Effector memory CD8-positive, alpha-beta T cell (primary cell): Measurements from ENCODE around the gene MICU1.

Experiments used
- ATAC-seq: fragments of 150-1000 bp; cut with Tn5 transposase; replicated peaks from 2 replicates; pipeline ENCODE4 v1.10.0; 2021; ENCODE audit warnings: mild to moderate bottlenecking, moderate library complexity
- DNase-seq, 3 experiments: peaks; one replicate each; pipeline ENCODE4 v3.0.0; 2021
- H3K27ac Mint-ChIP-seq, 2 donors: one replicate each; pipeline ENCODE4 v1.8.0; 2022; ENCODE audit warnings: mild to moderate bottlenecking in 2 of 2, mixed read lengths in 2 of 2, moderate library complexity in 2 of 2
- H3K27me3 Mint-ChIP-seq, 2 donors: one replicate each; pipeline ENCODE4 v1.8.0; 2022; ENCODE audit warnings: mixed read lengths in 2 of 2
- H3K36me3 Mint-ChIP-seq: one replicate; pipeline ENCODE4 v1.8.0; 2022; ENCODE audit warnings: mild to moderate bottlenecking, moderate library complexity, mixed read lengths; ENCODE audit not compliant: insufficient read depth
- H3K4me1 Mint-ChIP-seq, 2 donors: one replicate each; pipeline ENCODE4 v1.8.0; 2022; ENCODE audit warnings: low read depth in 2 of 2, mixed read lengths in 2 of 2
- H3K4me3 Mint-ChIP-seq, 2 donors: one replicate each; pipeline ENCODE4 v1.8.0; 2022; ENCODE audit warnings: mild to moderate bottlenecking in 2 of 2, mixed read lengths in 2 of 2, moderate library complexity in 2 of 2
- H3K9me3 Mint-ChIP-seq, 2 donors: one replicate each; pipeline ENCODE4 v1.8.0; 2022; ENCODE audit warnings: mixed read lengths in 2 of 2

MICU1 gene

DNA sequence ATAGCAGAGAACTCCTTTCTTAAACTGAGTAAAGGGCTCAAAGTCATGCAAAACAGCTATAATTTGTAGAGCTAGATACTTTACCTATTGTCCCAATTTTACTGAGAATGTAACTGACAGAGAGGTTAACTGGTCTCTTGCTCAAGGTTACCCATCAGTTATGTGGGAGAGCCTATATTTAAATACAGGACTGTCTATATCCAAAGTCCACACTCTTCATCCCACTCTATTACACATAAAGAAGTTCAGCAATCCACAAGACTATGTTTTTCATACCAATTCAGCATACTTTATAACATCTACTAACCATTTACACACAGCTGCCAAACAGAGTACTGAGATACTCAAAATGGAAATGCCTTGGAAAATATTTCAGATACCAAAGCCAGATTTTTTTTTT lies 100.2 kb downstream of the MICU1 start:
- no peak overlapping the region for H3K4me3 Mint-ChIP-seq
- ATAC-seq (no peak), DNase-seq (no peak)
- H3K4me1 Mint-ChIP-seq, result no peaks in the 10 kb centered on the region
- H3K27ac Mint-ChIP-seq, result no peak overlapping the region
- H3K27me3 Mint-ChIP-seq, result no peaks in the 10 kb centered on the region
- no peaks in the 10 kb centered on the region for H3K9me3 Mint-ChIP-seq
- no peaks in the 10 kb centered on the region for H3K36me3 Mint-ChIP-seq

DNA sequence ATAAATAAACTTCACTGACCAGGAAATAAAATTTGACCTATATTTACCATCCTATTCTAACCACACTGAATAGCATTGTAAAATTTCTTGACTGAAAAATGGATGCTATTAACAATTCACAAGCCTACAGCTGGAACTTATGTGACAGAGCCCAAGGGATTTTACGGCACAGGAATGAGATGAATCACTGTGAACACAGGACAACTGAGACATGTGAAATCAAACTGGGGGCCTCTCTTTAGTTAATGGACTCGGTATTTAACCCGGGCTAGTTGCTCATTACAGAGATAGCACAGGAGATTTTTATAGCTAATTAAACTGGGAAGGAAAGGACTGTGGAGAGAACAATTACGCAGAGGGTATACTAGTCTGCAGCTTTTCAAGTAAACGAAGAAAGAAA lies 100.6 kb downstream of the MICU1 start:
- DNase-seq, result no peak
- no peaks in the 10 kb centered on the region for H3K4me1 Mint-ChIP-seq
- ATAC-seq, result no peak
- no peaks in the 10 kb centered on the region for H3K36me3 Mint-ChIP-seq
- H3K27ac Mint-ChIP-seq, result no peak overlapping the region
- no peaks in the 10 kb centered on the region for H3K27me3 Mint-ChIP-seq
- no peaks in the 10 kb centered on the region for H3K9me3 Mint-ChIP-seq
- H3K4me3 Mint-ChIP-seq, result no peak overlapping the region

DNA sequence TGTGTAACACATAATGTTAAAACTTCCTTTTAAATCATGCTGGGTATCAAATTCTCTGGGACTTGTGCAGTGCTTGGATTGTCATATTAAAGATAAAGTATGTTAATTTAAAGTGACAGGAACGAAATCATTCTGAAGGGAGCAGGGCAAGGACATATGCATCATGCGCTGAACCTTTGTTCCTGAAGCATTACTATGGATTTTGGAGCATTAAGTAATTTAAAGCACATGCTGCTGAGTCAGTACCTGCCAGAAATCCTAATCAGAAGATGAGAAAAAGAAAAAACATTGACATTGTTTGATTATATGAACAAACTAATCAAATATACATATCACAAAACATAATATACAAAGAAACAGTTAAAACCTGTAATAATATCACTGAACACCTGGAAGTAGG lies 101.4 kb downstream of the MICU1 start:
- no peak for DNase-seq
- Mint-ChIP-seq H3K27me3 (no peaks in the 10 kb centered on the region), H3K36me3 (no peaks in the 10 kb centered on the region), H3K9me3 (no peaks in the 10 kb centered on the region), H3K27ac (no peak overlapping the region), H3K4me3 (no peak overlapping the region), H3K4me1 (no peaks in the 10 kb centered on the region)
- no peak for ATAC-seq

DNA sequence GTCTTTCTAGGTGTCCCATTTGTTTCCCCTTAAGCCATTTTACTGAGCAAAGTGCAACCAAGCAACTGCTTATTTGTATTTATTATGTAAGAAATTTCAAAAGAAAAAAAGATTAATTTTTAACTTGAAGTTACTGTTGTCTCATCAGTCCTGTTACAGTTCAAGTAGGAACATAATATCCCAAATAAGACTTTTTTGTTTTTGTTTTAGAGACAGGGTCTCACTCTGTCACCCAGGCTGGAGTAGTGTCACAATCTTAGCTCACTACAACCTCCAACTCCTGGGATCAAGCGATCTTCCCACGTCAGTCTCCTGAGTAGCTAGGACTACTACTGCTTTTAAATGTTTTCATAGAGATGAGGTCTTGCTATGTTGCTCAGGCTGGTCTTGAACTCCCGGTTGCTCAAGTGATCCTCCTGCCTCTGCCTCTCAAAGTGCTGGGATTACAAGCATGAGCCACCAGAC lies 101.9 kb downstream of the MICU1 start:
- Mint-ChIP-seq H3K4me1 (no peaks in the 10 kb centered on the region), H3K9me3 (no peaks in the 10 kb centered on the region), H3K27ac (no peak overlapping the region), H3K27me3 (no peaks in the 10 kb centered on the region), H3K4me3 (no peak overlapping the region), H3K36me3 (no peaks in the 10 kb centered on the region)
- DNase-seq (no peak), ATAC-seq (no peak)

DNA sequence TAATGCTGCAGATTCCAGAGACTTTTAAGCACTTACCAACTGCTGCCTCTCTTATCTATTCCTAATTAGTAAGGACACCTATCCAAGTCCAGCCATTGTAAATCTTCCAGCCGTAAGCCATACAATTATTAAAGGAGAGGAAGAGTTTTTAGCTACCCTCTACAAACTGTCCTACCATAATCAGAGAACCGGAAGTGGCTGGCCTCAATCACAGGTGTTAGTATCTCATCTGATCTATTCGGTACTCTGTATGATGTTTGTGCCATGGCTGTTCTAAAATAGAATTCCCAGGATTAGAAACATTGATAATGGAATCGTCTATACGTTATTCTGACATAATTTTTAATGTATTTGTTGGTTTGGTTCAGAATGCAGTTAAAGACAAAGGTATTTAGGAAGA lies 102.8 kb downstream of the MICU1 start:
- H3K4me1 Mint-ChIP-seq, result no peaks in the 10 kb centered on the region
- no peaks in the 10 kb centered on the region for H3K36me3 Mint-ChIP-seq
- ATAC-seq (no peak), DNase-seq (no peak)
- H3K9me3 Mint-ChIP-seq, result no peaks in the 10 kb centered on the region
- no peak overlapping the region for H3K4me3 Mint-ChIP-seq
- H3K27ac Mint-ChIP-seq, result no peak overlapping the region
- no peaks in the 10 kb centered on the region for H3K27me3 Mint-ChIP-seq

DNA sequence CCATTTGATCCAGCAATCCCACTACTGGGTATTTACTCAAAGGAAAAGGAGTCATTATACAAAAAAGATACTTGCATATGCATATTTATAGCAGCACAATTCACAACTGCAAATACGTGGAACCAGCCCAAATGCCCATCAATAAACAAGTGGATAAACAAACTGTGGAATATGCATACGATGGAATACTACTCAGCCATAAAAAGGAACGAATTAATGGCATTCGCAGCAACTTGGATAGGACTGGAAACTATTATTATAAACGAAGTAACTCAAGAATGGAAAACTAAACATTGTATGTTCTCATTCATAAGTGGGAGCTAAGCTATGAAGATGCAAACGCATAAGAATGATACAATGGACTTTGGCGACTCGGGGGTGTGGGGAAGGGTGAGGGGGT lies 108.6 kb downstream of the MICU1 start:
- DNase-seq, result no peak
- ATAC-seq, result no peak
- no peaks in the 10 kb centered on the region for H3K36me3 Mint-ChIP-seq

DNA sequence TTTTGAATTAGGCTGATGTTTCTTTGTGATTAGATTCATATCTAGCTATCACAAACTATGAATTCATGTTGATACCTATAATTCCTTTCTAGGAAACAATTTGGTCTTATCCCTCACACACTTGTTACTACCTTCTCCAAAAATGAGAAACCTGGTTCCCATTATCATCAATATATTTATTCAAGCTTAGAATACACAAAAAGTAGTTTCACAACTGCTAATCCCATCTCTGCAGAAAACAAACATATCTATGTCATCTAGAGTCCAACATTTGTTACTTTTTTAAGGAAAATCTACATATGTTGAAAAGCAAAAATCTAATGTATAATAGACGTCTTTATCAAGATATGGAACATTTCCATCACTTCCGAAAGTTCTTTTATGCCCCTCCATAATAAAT lies 110.4 kb downstream of the MICU1 start:
- H3K27me3 Mint-ChIP-seq, result no peaks in the 10 kb centered on the region
- no peak overlapping the region for H3K4me3 Mint-ChIP-seq
- H3K9me3 Mint-ChIP-seq, result peaks cover 0 to 4% of the 10 kb centered on the region in 2 donors
- no peaks in the 10 kb centered on the region for H3K4me1 Mint-ChIP-seq
- no peak for ATAC-seq
- DNase-seq, result no peak
- no peaks in the 10 kb centered on the region for H3K36me3 Mint-ChIP-seq
- H3K27ac Mint-ChIP-seq, result no peak overlapping the region

More for the DNA sequence above, 108.6 kb downstream of the MICU1 start:
- Mint-ChIP-seq H3K27me3 (no peaks in the 10 kb centered on the region), H3K27ac (no peak overlapping the region), H3K9me3 (peaks cover 0 to 4% of the 10 kb centered on the region in 2 donors), H3K4me3 (no peak overlapping the region), H3K4me1 (no peaks in the 10 kb centered on the region)

DNA sequence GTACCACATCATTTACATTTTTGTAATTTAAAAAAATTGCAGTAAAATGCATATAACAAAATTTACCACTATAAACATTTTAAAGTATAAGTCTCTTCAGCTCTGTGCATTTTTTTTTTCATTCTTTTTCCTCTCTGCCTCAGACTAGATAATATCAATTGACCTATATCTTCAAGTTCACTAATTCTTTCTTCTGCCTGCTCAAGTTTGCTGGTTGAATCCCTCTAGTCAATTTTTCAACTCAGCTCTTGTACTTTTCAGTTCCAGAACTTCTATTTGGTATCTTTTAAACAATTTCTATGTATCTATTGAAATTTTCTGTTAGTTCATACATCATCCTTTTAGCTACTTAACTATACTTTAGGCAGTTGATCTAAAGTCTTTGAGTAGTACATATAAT lies 112.0 kb downstream of the MICU1 start:
- H3K36me3 Mint-ChIP-seq, result no peaks in the 10 kb centered on the region
- ATAC-seq (no peak), DNase-seq (no peak)
- H3K9me3 Mint-ChIP-seq, result peaks cover 0 to 4% of the 10 kb centered on the region in 2 donors
- no peaks in the 10 kb centered on the region for H3K27me3 Mint-ChIP-seq
- H3K27ac Mint-ChIP-seq, result no peak overlapping the region
- no peaks in the 10 kb centered on the region for H3K4me1 Mint-ChIP-seq
- H3K4me3 Mint-ChIP-seq, result no peak overlapping the region

DNA sequence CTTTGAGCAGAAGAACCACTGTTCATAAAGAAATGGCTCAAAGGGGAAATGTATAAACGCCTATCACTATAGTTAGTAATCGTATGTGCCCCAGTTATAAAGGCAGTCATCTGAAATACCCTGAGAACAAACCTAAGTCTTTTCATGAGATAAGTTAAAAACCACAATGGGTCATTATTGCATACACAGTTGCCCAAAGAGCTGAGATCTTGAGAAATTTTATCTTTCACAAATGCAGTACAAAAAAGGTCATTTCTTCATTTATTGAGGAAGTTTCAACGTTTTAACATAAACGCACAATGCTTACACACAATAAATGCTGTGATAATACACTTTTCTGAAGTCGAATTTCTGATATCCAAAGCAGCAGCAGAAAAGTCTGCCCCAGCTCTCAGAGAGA lies 114.4 kb downstream of the MICU1 start:
- H3K27ac Mint-ChIP-seq, result no peak overlapping the region
- ATAC-seq, result no peak
- no peak overlapping the region for H3K4me3 Mint-ChIP-seq
- no peaks in the 10 kb centered on the region for H3K36me3 Mint-ChIP-seq
- DNase-seq, result no peak
- no peaks in the 10 kb centered on the region for H3K4me1 Mint-ChIP-seq
- no peaks in the 10 kb centered on the region for H3K27me3 Mint-ChIP-seq
- H3K9me3 Mint-ChIP-seq, result peaks cover 0 to 4% of the 10 kb centered on the region in 2 donors

DNA sequence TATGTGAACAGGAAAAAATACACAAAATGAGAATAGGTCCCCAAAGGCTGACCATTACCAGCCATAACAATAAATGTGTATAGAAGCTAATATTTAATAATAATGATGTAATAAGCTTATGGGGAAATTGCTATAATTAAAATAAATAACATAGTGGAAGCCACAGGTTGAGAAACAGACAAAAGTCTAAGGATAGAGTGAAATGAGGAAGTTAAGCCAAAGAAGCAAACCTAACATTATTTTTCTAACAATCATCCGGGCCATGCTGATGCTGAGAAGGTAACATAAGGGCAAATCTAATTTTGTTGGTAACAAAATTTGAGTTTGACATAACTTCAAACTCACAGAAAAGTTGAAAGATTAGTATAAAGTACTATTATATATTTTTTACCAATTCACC lies 115.9 kb downstream of the MICU1 start:
- DNase-seq (no peak), ATAC-seq (no peak)
- peaks cover 0 to 3% of the 10 kb centered on the region in 2 donors for H3K9me3 Mint-ChIP-seq
- no peak overlapping the region for H3K4me3 Mint-ChIP-seq
- no peak overlapping the region for H3K27ac Mint-ChIP-seq
- H3K36me3 Mint-ChIP-seq, result no peaks in the 10 kb centered on the region
- H3K27me3 Mint-ChIP-seq, result no peaks in the 10 kb centered on the region
- no peaks in the 10 kb centered on the region for H3K4me1 Mint-ChIP-seq

DNA sequence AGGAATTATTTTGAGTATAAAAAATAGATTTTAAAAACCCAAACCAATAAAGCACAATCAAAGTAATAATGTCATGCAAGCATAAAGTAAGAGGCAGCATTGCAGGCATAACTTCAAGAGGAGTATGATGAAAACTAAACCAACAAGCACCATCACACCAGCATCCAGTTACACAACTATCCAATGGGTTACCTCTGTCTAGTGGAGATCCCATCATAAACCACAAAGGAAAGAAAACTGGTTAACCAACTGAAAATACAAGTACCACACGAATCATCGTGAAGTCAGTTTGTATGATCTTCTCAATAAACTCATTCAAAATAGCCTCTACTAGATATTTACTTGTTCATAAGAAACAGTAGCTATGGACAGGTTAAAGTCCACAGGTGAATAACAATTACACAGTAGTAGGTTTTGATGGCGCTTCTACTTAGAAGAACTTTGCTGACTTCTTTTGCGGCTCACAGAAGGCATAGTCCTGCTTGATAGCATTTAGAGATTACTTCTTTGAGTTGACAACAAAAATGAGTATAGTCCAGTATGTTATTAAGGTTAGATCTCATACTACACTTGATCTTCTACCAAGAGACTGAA lies 116.6 kb downstream of the MICU1 start:
- H3K4me1 Mint-ChIP-seq, result no peaks in the 10 kb centered on the region
- H3K4me3 Mint-ChIP-seq, result no peak overlapping the region
- H3K36me3 Mint-ChIP-seq, result no peaks in the 10 kb centered on the region
- no peak for DNase-seq
- no peaks in the 10 kb centered on the region for H3K27me3 Mint-ChIP-seq
- no peaks in the 10 kb centered on the region for H3K9me3 Mint-ChIP-seq
- no peak overlapping the region for H3K27ac Mint-ChIP-seq
- no peak for ATAC-seq

DNA sequence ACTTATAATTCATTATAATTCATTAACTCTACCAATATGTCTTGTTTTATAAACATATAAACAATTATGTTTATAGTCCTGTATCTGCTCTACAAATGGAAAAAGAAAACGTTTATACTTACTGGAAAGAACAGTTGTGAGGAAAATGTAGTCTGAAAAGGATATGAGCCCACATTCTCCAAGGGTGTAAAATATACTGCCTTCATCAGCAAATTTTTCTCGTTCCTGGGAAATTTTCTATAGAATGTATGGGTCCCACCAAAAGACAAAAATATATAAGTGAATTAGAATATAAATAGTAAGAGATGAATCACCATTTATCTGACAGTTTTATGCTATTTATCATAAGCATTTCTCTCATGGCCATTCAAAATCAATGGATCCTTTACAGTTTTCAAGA lies 117.8 kb downstream of the MICU1 start:
- Mint-ChIP-seq H3K27me3 (no peaks in the 10 kb centered on the region), H3K36me3 (no peaks in the 10 kb centered on the region), H3K4me1 (peaks cover 0 to under 1% of the 10 kb centered on the region in 2 donors), H3K27ac (peak overlapping the region in 1 of 2 donors; percentile 25), H3K9me3 (no peaks in the 10 kb centered on the region), H3K4me3 (no peak overlapping the region)
- DNase-seq (no peak), ATAC-seq (no peak)

DNA sequence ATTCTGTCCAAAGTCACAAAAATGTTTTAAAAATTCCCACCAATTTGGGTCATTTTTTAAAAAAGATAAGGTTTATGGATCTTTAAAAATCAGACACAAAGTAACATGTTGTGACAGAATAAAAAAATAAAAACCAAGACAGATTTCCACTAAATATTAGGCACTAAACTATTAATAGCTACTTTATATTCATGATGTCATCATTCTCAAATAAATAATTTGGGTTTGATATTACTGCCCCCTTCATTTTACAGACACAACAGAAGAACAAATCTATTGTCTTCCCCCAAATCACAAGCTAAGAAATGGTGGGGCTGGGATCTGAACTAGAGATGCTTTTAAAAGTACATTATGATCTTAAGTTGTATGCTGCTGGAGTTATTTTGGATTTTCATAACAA lies 119.4 kb downstream of the MICU1 start:
- H3K27me3 Mint-ChIP-seq, result no peaks in the 10 kb centered on the region
- no peaks in the 10 kb centered on the region for H3K36me3 Mint-ChIP-seq
- H3K4me3 Mint-ChIP-seq, result no peak overlapping the region
- H3K9me3 Mint-ChIP-seq, result no peaks in the 10 kb centered on the region
- no peak for DNase-seq
- H3K4me1 Mint-ChIP-seq, result peaks cover 0 to 4% of the 10 kb centered on the region in 2 donors
- H3K27ac Mint-ChIP-seq, result no peak overlapping the region
- ATAC-seq, result no peak

DNA sequence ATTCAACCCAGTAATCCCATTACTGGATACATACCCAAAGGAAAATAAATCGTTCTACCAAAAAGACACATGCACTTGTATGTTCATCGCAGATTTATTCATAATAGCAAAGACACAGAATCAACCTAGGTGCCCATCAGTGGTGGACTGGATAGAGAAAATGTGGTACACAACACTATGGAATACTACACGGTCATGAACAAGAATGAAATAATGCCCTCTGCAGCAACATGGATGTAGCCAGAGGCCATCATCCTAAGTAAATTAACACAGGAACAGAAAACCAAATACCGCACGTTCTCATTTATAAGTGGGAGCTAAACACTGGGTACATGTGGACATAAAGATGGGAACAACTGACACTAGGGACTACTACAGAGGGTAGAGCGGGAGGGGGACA lies 120.4 kb downstream of the MICU1 start:
- no peak for ATAC-seq
- no peaks in the 10 kb centered on the region for H3K9me3 Mint-ChIP-seq
- H3K4me3 Mint-ChIP-seq, result no peak overlapping the region
- H3K27ac Mint-ChIP-seq, result no peak overlapping the region
- peaks cover 0 to 4% of the 10 kb centered on the region in 2 donors for H3K4me1 Mint-ChIP-seq
- no peaks in the 10 kb centered on the region for H3K36me3 Mint-ChIP-seq
- DNase-seq, result no peak
- no peaks in the 10 kb centered on the region for H3K27me3 Mint-ChIP-seq
